Central memory CD8-positive, alpha-beta T cell (primary cell): ENCODE measurements around the gene TMEM169.

ENCODE experiments used
- ATAC-seq: fragments of 150-1000 bp; cut with Tn5 transposase; replicated peaks from 2 replicates; pipeline ENCODE4 v1.10.0; 2022; ENCODE audit warnings: mild to moderate bottlenecking, moderate FRiP score, moderate number of reproducible peaks; ENCODE audit not compliant: poor library complexity, severe bottlenecking; ENCODE audit errors: extremely low read depth
- DNase-seq, 2 donors: peaks; one replicate each; pipeline ENCODE4 v3.0.0; 2021; ENCODE audit warnings: low spot score in 2 of 2
- H3K27ac Mint-ChIP-seq: one replicate; pipeline ENCODE4 v1.8.0; 2022; ENCODE audit warnings: low read depth, mild to moderate bottlenecking, moderate library complexity, mixed read lengths
- H3K27me3 Mint-ChIP-seq: one replicate; pipeline ENCODE4 v1.8.0; 2022; ENCODE audit warnings: mixed read lengths
- H3K36me3 Mint-ChIP-seq: one replicate; pipeline ENCODE4 v1.8.0; 2022; ENCODE audit warnings: mild to moderate bottlenecking, moderate library complexity, mixed read lengths; ENCODE audit not compliant: insufficient read depth
- H3K4me1 Mint-ChIP-seq: one replicate; pipeline ENCODE4 v1.8.0; 2022; ENCODE audit warnings: mixed read lengths
- H3K4me3 Mint-ChIP-seq: one replicate; pipeline ENCODE4 v1.8.0; 2022; ENCODE audit warnings: mild to moderate bottlenecking, moderate library complexity, mixed read lengths
- H3K9me3 Mint-ChIP-seq: one replicate; pipeline ENCODE4 v1.8.0; 2022; ENCODE audit warnings: mixed read lengths

TMEM169 gene

GRCh38 chr2:216111122-216111521 is 29.4 kb downstream of the TMEM169 start:
- no peaks in the 10 kb centered on the region for H3K9me3 Mint-ChIP-seq
- ATAC-seq (no peak), DNase-seq (no peak)
- no peak overlapping the region for H3K4me3 Mint-ChIP-seq
- no peaks in the 10 kb centered on the region for H3K27me3 Mint-ChIP-seq
- peaks cover 55% of the 10 kb centered on the region for H3K36me3 Mint-ChIP-seq
- peaks cover 73% of the 10 kb centered on the region for H3K4me1 Mint-ChIP-seq
- H3K27ac Mint-ChIP-seq, result no peak overlapping the region

- DNase-seq (no peak), ATAC-seq (no peak)
- peaks cover 70% of the 10 kb centered on the region for H3K36me3 Mint-ChIP-seq
- H3K4me1 Mint-ChIP-seq, result peaks cover 91% of the 10 kb centered on the region
- no peaks in the 10 kb centered on the region for H3K27me3 Mint-ChIP-seq
- no peaks in the 10 kb centered on the region for H3K9me3 Mint-ChIP-seq
- H3K4me3 Mint-ChIP-seq, result no peak overlapping the region
- peak overlapping the region; percentile 91 for H3K27ac Mint-ChIP-seq
Measured at GRCh38 chr2:216112926-216113325, 31.2 kb downstream of the TMEM169 start.

- Mint-ChIP-seq H3K27ac (peak overlapping the region; percentile 91), H3K27me3 (no peaks in the 10 kb centered on the region), H3K9me3 (no peaks in the 10 kb centered on the region), H3K4me1 (peaks cover 92% of the 10 kb centered on the region), H3K4me3 (no peak overlapping the region), H3K36me3 (peaks cover 71% of the 10 kb centered on the region)
- no peak for ATAC-seq
- DNase-seq, result no peak
Measured at GRCh38 chr2:216113572-216113971, 31.9 kb downstream of the TMEM169 start.

- peaks cover 72% of the 10 kb centered on the region for H3K36me3 Mint-ChIP-seq
- no peaks in the 10 kb centered on the region for H3K27me3 Mint-ChIP-seq
- DNase-seq (no peak), ATAC-seq (no peak)
- peaks cover 84% of the 10 kb centered on the region for H3K4me1 Mint-ChIP-seq
- H3K4me3 Mint-ChIP-seq, result peak overlapping the region; percentile 84
- no peaks in the 10 kb centered on the region for H3K9me3 Mint-ChIP-seq
- peak overlapping the region; percentile 91 for H3K27ac Mint-ChIP-seq
Measured at GRCh38 chr2:216114382-216114713, 32.6 kb downstream of the TMEM169 start.

- ATAC-seq (peak; percentile 83), DNase-seq (peak; percentile 95 to 99)
- H3K27ac Mint-ChIP-seq, result peak overlapping the region; percentile 91
- peak overlapping the region; percentile 84 for H3K4me3 Mint-ChIP-seq
- peaks cover 74% of the 10 kb centered on the region for H3K36me3 Mint-ChIP-seq
- H3K27me3 Mint-ChIP-seq, result no peaks in the 10 kb centered on the region
- H3K9me3 Mint-ChIP-seq, result no peaks in the 10 kb centered on the region
- peaks cover 83% of the 10 kb centered on the region for H3K4me1 Mint-ChIP-seq
Measured at GRCh38 chr2:216114714-216115531, 33.2 kb downstream of the TMEM169 start.

- H3K4me3 Mint-ChIP-seq, result peak overlapping the region; percentile 45
- H3K4me1 Mint-ChIP-seq, result peaks cover 71% of the 10 kb centered on the region
- peaks cover 76% of the 10 kb centered on the region for H3K36me3 Mint-ChIP-seq
- DNase-seq (no peak), ATAC-seq (no peak)
- no peaks in the 10 kb centered on the region for H3K27me3 Mint-ChIP-seq
- H3K9me3 Mint-ChIP-seq, result no peaks in the 10 kb centered on the region
- H3K27ac Mint-ChIP-seq, result peak overlapping the region; percentile 91
Measured at GRCh38 chr2:216116418-216116817, 34.7 kb downstream of the TMEM169 start.

- ATAC-seq, result no peak
- Mint-ChIP-seq H3K27ac (no peak overlapping the region), H3K36me3 (peaks cover 81% of the 10 kb centered on the region), H3K4me1 (peaks cover 63% of the 10 kb centered on the region), H3K9me3 (no peaks in the 10 kb centered on the region), H3K27me3 (no peaks in the 10 kb centered on the region), H3K4me3 (no peak overlapping the region)
- no peak for DNase-seq
Measured at GRCh38 chr2:216117561-216118340, 36.0 kb downstream of the TMEM169 start.

GRCh38 chr2:216118474-216118873 is 36.8 kb downstream of the TMEM169 start:
- Mint-ChIP-seq H3K9me3 (no peaks in the 10 kb centered on the region), H3K27ac (no peak overlapping the region), H3K4me1 (peaks cover 57% of the 10 kb centered on the region), H3K36me3 (peaks cover 83% of the 10 kb centered on the region), H3K4me3 (no peak overlapping the region), H3K27me3 (no peaks in the 10 kb centered on the region)
- DNase-seq (no peak), ATAC-seq (no peak)

- DNase-seq (no peak), ATAC-seq (no peak)
- Mint-ChIP-seq H3K4me3 (no peak overlapping the region), H3K36me3 (peaks cover 83% of the 10 kb centered on the region), H3K27ac (no peak overlapping the region), H3K4me1 (peaks cover 50% of the 10 kb centered on the region), H3K9me3 (no peaks in the 10 kb centered on the region), H3K27me3 (no peaks in the 10 kb centered on the region)
Measured at GRCh38 chr2:216119146-216119545, 37.4 kb downstream of the TMEM169 start.

GRCh38 chr2:216119986-216120385 is 38.3 kb downstream of the TMEM169 start:
- no peak overlapping the region for H3K27ac Mint-ChIP-seq
- DNase-seq (no peak), ATAC-seq (no peak)
- no peaks in the 10 kb centered on the region for H3K9me3 Mint-ChIP-seq
- peaks cover 82% of the 10 kb centered on the region for H3K36me3 Mint-ChIP-seq
- H3K4me3 Mint-ChIP-seq, result no peak overlapping the region
- no peaks in the 10 kb centered on the region for H3K27me3 Mint-ChIP-seq
- H3K4me1 Mint-ChIP-seq, result peaks cover 49% of the 10 kb centered on the region

- Mint-ChIP-seq H3K4me1 (peaks cover 39% of the 10 kb centered on the region), H3K4me3 (no peak overlapping the region), H3K27me3 (no peaks in the 10 kb centered on the region), H3K27ac (no peak overlapping the region), H3K9me3 (no peaks in the 10 kb centered on the region), H3K36me3 (peaks cover 87% of the 10 kb centered on the region)
- ATAC-seq (no peak), DNase-seq (no peak)
Measured at GRCh38 chr2:216121255-216121654, 39.5 kb downstream of the TMEM169 start.

GRCh38 chr2:216126943-216127342 is 45.2 kb downstream of the TMEM169 start:
- peaks cover 39% of the 10 kb centered on the region for H3K4me1 Mint-ChIP-seq
- H3K36me3 Mint-ChIP-seq, result peaks cover 84% of the 10 kb centered on the region

More at GRCh38 chr2:216126943-216127342, 45.2 kb downstream of the TMEM169 start:
- Mint-ChIP-seq H3K4me3 (no peak overlapping the region), H3K9me3 (no peaks in the 10 kb centered on the region), H3K27ac (peak overlapping the region; percentile 68), H3K27me3 (no peaks in the 10 kb centered on the region)
- DNase-seq (no peak), ATAC-seq (no peak)
